ENCODE measurements around the gene HELLS.

DNA sequence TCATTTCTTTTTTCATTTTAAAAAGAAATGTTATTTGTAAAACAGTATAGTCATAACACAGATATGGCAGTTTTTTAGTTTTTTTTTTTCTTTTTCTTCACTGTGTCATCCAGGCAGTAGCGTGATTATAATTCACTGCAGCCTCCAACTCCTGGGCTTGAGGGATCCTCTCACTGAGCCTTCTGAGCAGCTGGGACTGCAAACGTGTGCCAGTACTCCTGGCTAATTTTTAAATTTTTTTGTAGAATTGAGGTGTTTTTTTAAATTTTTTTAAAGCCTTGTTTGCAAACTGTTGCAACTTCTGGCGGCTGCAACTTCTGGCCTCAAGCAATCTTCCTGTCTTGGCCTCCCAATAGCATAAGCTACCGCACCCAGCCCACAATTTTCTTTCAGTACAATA lies 63.0 kb downstream of the HELLS start:
- TF ChIP-seq EZH2 (IDR thresholded peaks at IDR 0.05; ENCODE audit: borderline replicate concordance, low read depth, low read length, severe bottlenecking), result no peak
- TF ChIP-seq, protein P1, sequence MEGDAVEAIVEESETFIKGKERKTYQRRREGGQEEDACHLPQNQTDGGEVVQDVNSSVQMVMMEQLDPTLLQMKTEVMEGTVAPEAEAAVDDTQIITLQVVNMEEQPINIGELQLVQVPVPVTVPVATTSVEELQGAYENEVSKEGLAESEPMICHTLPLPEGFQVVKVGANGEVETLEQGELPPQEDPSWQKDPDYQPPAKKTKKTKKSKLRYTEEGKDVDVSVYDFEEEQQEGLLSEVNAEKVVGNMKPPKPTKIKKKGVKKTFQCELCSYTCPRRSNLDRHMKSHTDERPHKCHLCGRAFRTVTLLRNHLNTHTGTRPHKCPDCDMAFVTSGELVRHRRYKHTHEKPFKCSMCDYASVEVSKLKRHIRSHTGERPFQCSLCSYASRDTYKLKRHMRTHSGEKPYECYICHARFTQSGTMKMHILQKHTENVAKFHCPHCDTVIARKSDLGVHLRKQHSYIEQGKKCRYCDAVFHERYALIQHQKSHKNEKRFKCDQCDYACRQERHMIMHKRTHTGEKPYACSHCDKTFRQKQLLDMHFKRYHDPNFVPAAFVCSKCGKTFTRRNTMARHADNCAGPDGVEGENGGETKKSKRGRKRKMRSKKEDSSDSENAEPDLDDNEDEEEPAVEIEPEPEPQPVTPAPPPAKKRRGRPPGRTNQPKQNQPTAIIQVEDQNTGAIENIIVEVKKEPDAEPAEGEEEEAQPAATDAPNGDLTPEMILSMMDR (IDR thresholded peaks at IDR 0.05; ENCODE audit: borderline replicate concordance, extremely low read depth, low read length, poor library complexity, severe bottlenecking), result no peak
